ENCODE data around the gene NMT1. TPM values are rescaled to one million over a fixed set of nuclear protein-coding genes. Genes with fewer than 3 reads are reported as not detected.

Gene NMT1
- total RNA-seq, 1 experiment from 2014 or later = 132 TPM

DNA sequence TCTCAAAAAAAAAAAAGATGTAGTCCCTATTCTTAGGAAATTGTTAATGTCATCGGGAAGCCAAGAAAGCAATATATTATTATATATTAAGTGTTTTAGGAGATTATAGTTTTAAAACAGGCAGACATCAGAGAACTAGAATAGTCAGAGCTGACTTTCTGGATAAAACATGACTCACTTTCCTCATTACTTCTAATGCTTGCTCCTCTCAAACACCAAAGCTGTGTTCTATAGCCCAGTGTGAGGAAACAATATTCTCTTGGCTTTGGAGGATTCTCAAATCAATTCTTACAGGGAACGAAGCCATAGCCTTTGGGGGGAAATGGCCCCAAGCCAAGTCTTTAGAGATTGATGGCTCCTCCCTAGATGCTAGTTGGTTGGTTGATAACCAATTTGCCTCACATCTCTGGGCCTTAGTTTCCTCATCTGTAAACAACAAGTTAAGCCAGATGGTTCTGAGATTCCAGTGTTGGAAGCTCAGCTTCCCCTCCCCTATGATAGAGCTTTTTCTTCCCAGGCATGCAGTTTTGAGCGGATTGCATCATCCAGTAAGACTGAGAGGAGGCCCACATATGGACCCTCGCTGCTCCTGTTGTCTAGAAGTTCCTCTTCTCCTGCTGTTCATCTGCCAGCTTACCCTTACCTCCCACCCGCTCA, 12.4 kb downstream of the NMT1 start:
- TF ChIP-seq EZH2 (IDR thresholded peaks at IDR 0.05; ENCODE audit: low read depth) = no peak
- TF ChIP-seq, protein P1, sequence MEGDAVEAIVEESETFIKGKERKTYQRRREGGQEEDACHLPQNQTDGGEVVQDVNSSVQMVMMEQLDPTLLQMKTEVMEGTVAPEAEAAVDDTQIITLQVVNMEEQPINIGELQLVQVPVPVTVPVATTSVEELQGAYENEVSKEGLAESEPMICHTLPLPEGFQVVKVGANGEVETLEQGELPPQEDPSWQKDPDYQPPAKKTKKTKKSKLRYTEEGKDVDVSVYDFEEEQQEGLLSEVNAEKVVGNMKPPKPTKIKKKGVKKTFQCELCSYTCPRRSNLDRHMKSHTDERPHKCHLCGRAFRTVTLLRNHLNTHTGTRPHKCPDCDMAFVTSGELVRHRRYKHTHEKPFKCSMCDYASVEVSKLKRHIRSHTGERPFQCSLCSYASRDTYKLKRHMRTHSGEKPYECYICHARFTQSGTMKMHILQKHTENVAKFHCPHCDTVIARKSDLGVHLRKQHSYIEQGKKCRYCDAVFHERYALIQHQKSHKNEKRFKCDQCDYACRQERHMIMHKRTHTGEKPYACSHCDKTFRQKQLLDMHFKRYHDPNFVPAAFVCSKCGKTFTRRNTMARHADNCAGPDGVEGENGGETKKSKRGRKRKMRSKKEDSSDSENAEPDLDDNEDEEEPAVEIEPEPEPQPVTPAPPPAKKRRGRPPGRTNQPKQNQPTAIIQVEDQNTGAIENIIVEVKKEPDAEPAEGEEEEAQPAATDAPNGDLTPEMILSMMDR (conservative IDR thresholded peaks at IDR 0.05) = no peak
- no TSS peak for BruUV-seq (replicated peaks)
- POLR2A ChIA-PET (ENCODE audit: unreplicated experiment) = no interaction called here
- H3K36me3 ChIP-seq (ENCODE audit: low read depth) = peaks cover 25% of the 10 kb centered on the region; the same call in 1 of the 2 replicates
- H3K4me2 ChIP-seq = no peak overlapping the region
- intact Hi-C loops (cut with micrococcal nuclease; ENCODE audit: unreplicated experiment) = no loop called here
- H3F3A ChIP-seq (ENCODE audit: insufficient read depth, low read depth) = peaks cover 15% of the 10 kb centered on the region; the same call in 1 of the 2 replicates
- no peak for DNase-seq
- H3K4me3 ChIP-seq = no peak overlapping the region
- H4K20me1 ChIP-seq (ENCODE audit: insufficient read depth) = peaks cover 53% of the 10 kb centered on the region
- H3K9me3 ChIP-seq (ENCODE audit: insufficient read depth, low read depth) = no peaks in the 10 kb centered on the region
- no peak overlapping the region for H3K27ac ChIP-seq
- no peak overlapping the region for H2AFZ ChIP-seq
- CTCF ChIA-PET = no interaction called here
- H3K4me1 ChIP-seq (replicated peaks; ENCODE audit: insufficient read depth) = peaks cover 4% of the 10 kb centered on the region; the same call in 1 of the 2 replicates
- H3K9me2 ChIP-seq (ENCODE audit: insufficient read depth) = no peaks in the 10 kb centered on the region
- peaks cover 86% of the 10 kb centered on the region for H3K79me2 ChIP-seq (ENCODE audit: low read depth)
- H3K27me3 ChIP-seq (ENCODE audit: insufficient read depth, low read depth) = no peaks in the 10 kb centered on the region

DNA sequence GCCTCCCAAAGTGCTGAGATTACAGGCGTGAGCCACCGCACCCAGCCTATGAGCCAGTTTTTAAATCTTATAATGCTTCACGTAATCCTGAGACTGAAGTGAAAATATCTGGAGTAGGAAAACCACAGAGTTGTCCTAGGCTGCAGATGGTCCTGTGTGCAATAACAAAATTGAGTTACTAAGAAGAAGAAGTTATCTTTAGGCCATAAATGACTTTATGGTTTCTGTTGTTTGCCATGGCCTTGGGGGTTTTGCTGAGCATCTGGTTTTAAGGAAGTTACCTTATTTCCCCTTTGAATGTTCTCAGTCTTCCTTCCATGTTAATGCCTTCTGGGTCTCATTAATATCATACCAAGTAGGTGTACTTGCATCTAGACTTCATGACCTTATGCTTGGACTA, 16.5 kb downstream of the NMT1 start:
- H3K4me3 ChIP-seq = no peak overlapping the region
- ChIA-PET CTCF (no interaction called here), POLR2A (ENCODE audit: unreplicated experiment) (no interaction called here)
- H3K27ac ChIP-seq = no peak overlapping the region
- intact Hi-C loops (cut with micrococcal nuclease; ENCODE audit: unreplicated experiment) = no loop called here
- no TSS peak for BruUV-seq (replicated peaks)
- peaks cover 31% of the 10 kb centered on the region for H3K36me3 ChIP-seq (ENCODE audit: low read depth)
- no peaks in the 10 kb centered on the region for H3K27me3 ChIP-seq (ENCODE audit: insufficient read depth, low read depth)
- H4K20me1 ChIP-seq (ENCODE audit: insufficient read depth) = peaks cover 42% of the 10 kb centered on the region
- peaks cover 4% of the 10 kb centered on the region; the same call in 1 of the 2 replicates for H3K4me1 ChIP-seq (replicated peaks; ENCODE audit: insufficient read depth)
- TF ChIP-seq, protein P1 (conservative IDR thresholded peaks at IDR 0.05) = no peak
- TF ChIP-seq EZH2 (IDR thresholded peaks at IDR 0.05; ENCODE audit: low read depth) = no peak
- H3K9me2 ChIP-seq (ENCODE audit: insufficient read depth) = no peaks in the 10 kb centered on the region
- peaks cover 62% of the 10 kb centered on the region for H3K79me2 ChIP-seq (ENCODE audit: low read depth)
- H2AFZ ChIP-seq = no peak overlapping the region
- H3K9me3 ChIP-seq (ENCODE audit: insufficient read depth, low read depth) = no peaks in the 10 kb centered on the region
- H3F3A ChIP-seq (ENCODE audit: insufficient read depth, low read depth) = peaks cover 7% of the 10 kb centered on the region; the same call in 1 of the 2 replicates
- DNase-seq = no peak
- H3K4me2 ChIP-seq = no peak overlapping the region

DNA sequence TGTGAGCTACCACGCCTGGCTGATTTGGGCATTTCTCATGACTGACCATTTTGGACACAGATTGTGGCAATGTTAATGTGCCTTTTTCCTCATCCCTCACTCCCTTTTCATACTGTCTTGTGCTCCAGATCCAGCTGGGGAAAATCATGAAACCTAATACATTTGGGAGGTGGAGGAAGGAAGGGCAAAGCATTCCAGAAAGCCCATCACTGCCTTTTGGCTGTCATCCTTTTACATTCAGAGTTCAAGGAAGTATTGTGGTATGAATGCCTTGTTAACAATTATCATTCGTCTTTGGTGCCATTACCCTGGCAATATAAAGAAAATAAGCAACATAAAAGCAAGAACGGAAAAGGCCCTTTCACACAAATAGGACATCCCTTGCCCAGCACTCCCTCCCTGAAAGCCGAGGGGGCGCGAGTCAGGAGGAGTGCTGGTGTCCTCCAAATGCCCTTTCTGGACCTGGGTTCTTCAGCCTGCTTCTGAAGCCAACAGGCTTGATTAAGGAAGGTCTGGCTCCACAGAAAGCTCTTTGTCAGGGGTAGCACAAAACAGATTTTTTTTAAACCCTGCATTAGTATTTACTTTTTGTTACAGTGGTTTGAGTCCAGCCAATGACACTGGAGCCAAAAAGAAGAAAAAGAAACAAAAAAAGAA, 20.1 kb downstream of the NMT1 start:
- no peak overlapping the region for H2AFZ ChIP-seq
- no peak for DNase-seq
- H3K27ac ChIP-seq = no peak overlapping the region
- no peaks in the 10 kb centered on the region for H3K9me3 ChIP-seq (ENCODE audit: insufficient read depth, low read depth)
- peaks cover 33% of the 10 kb centered on the region; the same call in 1 of the 2 replicates for H3K36me3 ChIP-seq (ENCODE audit: low read depth)
- no peak overlapping the region for H3K4me3 ChIP-seq
- no peaks in the 10 kb centered on the region for H3K4me1 ChIP-seq (replicated peaks; ENCODE audit: insufficient read depth)
- POLR2A ChIA-PET (ENCODE audit: unreplicated experiment) = no interaction called here
- H3K4me2 ChIP-seq = no peak overlapping the region
- H3F3A ChIP-seq (ENCODE audit: insufficient read depth, low read depth) = peaks cover 10% of the 10 kb centered on the region; the same call in 1 of the 2 replicates
- no peak for TF ChIP-seq EZH2 (IDR thresholded peaks at IDR 0.05; ENCODE audit: low read depth)
- TF ChIP-seq, protein P1 (conservative IDR thresholded peaks at IDR 0.05) = no peak
- intact Hi-C loops (cut with micrococcal nuclease; ENCODE audit: unreplicated experiment) = no loop called here
- CTCF ChIA-PET = no interaction called here
- no peaks in the 10 kb centered on the region for H3K9me2 ChIP-seq (ENCODE audit: insufficient read depth)
- H3K27me3 ChIP-seq (ENCODE audit: insufficient read depth, low read depth) = no peaks in the 10 kb centered on the region
- H3K79me2 ChIP-seq (ENCODE audit: low read depth) = peaks cover 30% of the 10 kb centered on the region
- BruUV-seq (replicated peaks) = no TSS peak
- H4K20me1 ChIP-seq (ENCODE audit: insufficient read depth) = peaks cover 42% of the 10 kb centered on the region
